HG03097 (cell line): ENCODE data around the gene C4orf50.

ENCODE experiments used
- ATAC-seq: cut with Tn5 transposase; IDR thresholded peaks from one replicate; pipeline ENCODE4 v1.9.1; 2021; ENCODE audit not compliant: unreplicated experiment, low FRiP score

Gene C4orf50

GRCh38 chr4:5973486-5974220 is 44.6 kb downstream of the C4orf50 start:
- ATAC-seq = no peak

GRCh38 chr4:5973033-5973432 is 45.2 kb downstream of the C4orf50 start:
- no peak for ATAC-seq

GRCh38 chr4:5972571-5972970 is 45.7 kb downstream of the C4orf50 start:
- ATAC-seq = no peak

DNA sequence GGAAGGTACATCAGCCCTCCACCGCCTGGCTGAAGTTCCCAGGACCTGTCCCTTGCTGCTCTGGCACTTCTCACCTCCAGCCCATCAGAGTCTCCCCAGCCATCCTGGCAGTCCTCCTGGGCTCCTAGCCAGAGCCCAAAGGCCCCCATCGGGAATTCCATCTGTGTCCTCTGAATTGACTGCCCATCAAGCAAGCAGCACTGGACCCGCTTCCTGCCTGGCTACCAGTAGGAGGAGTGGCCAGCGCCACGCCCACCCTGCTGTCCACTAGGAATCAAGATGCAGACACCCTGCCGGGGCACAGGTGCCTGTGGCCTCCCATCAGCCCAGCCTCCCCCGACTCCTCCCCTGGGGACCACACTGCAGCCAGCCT is 47.2 kb downstream of the C4orf50 start:
- no peak for ATAC-seq

GRCh38 chr4:5970381-5971077 is 47.7 kb downstream of the C4orf50 start:
- ATAC-seq = no peak

DNA sequence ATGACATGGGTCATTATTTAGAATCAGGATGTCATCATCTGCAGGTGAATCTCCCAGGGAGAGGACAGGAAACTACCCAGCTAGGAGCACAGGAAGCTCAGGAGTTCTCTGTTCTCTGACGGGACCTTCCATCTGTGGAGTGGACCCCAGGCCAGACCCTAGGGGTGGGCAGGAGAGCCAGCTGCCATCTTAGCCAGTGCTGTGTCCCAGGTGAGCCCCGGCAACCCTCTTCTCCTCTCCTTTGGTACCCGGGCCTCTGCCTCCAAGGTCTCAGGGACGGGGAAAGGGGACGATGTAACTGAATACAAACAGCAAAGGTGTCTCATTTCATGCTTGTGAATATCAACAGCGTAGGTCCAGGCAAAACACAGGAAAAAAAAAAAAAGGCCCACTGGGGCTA is 48.5 kb downstream of the C4orf50 start:
- ATAC-seq = no peak

DNA sequence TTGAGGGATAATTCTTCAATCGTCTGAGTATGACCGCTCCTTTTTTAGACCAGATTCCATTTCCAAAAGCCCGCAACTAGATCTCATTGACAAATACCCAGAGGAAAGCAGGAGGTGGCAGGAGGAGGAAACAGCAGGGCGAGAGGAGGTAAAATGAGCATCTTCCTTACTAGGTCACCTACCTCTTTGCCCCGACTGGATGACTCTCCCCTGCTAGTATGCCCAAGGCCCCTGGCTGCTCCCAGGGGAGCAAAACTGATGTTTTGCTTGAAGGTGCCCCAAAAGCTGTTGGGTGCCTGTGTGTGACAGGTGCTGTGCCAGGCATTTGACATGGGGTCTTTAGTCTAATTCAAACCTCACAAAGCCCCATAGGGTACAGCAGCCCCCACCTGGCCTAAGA is 48.9 kb downstream of the C4orf50 start:
- ATAC-seq = no peak

DNA sequence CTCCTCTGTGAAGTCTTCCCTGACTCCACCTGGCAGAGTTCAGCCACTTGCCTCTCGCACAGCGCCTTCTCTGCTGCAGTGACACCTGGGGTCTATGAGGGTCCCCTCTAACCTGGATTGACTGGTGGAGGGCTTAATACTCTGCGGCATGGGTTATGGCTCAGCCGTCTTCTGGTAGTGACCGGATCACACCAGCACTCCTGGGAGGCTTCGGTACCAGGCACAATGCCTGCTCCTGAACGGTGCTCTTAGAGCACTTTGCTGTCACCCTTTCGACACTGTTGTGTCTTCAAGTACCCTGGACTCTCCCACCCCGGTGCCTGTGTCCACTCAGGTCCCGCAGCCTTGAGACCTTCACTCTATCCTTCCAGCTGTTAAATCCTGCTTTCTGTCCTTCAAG is 50.0 kb downstream of the C4orf50 start:
- no peak for ATAC-seq

- ATAC-seq = no peak
These were observed 50.4 kb downstream of the C4orf50 start for GRCh38 chr4:5967783-5968182.

DNA sequence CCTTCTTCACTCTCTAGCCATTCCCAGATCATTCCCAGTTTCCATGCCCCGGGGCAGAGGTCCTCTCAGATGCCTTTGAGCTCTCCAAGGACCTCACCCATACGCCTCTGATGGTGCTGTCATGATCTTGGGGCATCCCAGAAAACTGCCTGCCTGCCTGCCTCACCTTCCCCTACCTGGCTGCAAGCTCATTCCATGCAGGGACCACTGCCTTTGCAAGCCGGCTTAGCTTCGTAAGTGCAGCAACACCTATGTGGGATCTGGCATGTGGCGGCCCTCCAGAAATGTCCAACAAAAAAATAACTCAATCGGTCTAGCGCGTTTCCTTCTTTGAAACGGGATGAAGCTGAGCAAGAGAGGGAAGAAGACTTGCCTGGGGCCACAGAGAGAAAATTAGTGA is 53.0 kb downstream of the C4orf50 start:
- ATAC-seq = no peak

DNA sequence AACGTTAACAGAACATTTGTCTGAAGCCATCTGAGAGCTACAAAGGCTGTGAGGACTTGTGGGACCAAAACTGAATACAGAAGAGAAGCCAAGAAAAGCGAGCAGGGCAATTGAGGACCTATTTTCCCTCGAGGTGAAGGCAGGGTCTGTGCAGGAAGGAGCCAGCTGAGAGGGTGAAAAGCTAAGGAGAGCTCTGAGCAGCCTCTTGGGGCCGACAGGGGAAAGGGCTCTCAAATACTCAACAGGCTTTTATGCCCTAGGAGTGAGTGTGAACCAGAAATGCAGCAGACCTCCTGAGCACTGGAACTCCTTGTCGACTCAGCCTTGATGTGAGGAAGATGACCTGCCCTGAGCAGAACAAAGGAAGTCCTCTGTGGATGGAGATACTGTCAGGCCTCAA is 54.2 kb downstream of the C4orf50 start:
- ATAC-seq = no peak

DNA sequence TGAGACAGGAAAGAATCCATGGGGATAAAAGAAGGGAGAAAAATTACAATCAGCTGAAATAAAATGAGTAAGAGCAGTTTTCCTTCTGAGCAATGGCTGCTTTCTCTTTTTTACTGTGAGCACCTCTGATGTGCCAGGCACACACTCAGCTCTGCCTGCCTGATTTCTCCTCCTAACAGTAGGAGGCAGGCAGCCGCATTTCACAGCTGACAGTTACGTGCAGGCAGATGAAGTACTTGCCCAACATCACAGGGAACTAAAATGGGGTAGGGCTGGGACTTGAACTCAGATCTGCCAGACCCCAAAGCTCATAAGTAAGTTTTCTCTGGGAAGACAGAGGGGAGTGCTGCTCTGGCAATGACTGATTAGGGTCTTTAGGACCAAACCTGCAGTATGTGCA is 54.6 kb downstream of the C4orf50 start:
- ATAC-seq = no peak

DNA sequence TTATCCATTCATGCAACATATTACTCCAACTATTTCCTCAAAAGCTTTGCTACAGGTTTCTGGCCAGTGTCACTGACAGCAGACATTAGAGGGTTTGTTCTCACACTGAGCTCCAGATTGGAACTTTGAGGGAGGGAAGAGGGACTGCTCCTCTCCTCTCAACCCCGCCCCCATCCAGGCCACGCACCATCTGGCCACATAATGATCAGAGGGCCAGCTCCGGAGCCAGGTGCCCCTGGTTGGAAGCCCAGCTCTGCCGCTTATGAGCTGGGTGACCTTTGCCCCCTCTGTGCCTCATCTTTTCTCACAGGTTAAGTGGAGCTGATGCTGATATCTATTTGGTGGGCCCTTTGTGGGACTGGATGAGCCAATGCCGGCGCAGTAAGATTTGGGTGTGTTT is 55.8 kb downstream of the C4orf50 start:
- no peak for ATAC-seq

DNA sequence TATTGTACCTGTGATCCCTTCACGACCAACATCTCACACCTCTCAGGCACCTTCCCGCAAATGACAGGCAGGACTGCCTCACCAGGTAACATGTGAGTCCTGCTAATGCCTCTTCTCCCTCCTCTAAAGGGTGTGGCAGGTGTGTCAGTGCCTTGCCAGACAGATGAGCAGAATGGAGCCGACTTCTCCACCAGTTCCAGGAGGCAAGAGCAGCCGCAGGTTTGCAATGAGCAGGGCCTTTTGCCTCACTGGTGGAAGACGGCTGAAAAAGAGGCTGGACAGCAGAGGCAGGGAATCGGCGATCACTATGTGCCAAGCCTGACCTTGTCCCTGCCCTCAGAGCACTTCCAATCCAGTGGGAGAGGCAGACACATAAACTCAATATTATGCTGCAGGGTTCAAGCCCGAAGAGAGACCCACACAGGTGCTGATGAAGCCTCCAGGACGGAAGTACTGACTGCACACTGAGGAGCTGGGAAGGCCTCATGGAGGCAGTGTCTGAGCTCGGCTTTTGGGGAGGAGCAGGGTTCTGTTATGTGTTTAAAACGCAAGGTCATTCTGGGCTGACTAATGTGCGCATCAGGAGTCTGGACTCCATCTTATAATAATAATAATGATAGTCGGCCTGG is 57.9 kb downstream of the C4orf50 start:
- ATAC-seq = no peak

DNA sequence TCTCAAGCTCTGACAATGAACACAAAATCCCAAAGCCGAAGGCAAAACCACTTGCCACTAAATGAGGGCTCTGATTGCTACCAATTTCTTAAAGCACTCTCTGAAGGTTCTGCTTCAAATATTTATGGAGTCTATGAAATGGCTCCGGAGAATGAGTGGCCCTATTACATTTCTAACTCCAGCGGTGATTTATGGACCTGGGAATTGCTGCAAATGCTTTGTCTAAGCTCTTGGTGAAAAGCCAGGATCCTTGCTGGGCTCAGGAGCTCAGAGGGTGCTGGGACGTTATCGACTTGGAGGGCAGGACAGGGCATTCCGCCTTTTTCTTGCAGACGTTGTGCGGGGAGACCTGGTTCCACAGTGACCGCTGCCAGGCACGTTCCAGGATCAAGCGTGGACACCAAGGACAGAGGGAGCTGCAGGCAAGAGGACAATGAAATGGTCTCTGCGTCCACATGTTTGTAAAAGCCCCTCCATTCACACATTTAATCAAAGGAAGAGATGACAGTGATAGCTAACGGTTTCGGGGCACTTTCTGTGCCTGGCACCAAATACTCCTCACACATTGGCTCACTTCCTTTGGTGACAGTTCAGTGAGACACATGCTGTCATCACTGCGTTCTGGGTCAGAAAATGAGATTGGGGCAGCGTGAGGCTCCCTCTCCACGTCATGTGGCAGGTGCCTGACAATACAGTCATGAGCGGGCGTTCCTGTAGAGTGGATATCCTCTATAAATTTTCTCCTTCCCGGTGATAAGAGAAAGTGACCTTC is 58.8 kb downstream of the C4orf50 start:
- no peak for ATAC-seq

- no peak for ATAC-seq
These were observed 60.0 kb downstream of the C4orf50 start for GRCh38 chr4:5958199-5958735.

GRCh38 chr4:5957076-5957475 is 61.2 kb downstream of the C4orf50 start:
- ATAC-seq = no peak

- ATAC-seq = no peak
These were observed 61.8 kb downstream of the C4orf50 start for GRCh38 chr4:5956285-5957021.

- no peak for ATAC-seq
These were observed 62.4 kb downstream of the C4orf50 start for GRCh38 chr4:5955856-5956255.

DNA sequence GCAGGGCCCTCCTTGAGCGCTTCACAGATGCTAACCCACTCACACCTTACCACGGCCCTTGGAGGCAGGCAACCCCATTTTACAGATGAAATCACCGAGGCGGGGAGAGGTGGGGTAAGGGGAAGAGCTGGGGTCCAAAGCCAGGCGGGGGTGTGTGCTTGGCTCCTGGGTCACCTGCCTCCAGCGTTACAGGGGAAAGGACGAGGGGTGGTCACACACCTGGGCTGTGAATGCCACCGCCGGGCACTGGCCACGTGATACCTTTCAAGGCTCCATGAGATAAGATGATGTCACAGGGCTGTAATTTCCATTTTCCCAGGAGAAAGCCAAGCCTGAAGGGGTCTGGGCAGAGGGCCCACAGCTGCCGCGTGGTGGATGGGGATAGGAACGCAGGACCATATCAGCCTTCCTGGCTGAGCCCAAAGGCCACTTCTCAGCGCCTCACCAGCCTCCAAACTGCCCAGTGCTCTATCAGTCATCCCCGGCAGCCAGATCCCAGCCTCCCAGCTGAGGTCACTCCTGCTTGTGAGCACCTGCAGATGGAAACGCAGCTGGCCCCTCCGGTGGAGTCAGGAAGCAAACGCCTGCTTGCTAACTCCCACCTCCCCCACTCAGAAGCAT is 62.9 kb downstream of the C4orf50 start:
- ATAC-seq = no peak
